Measurements from ENCODE around the gene ZSCAN9. TPM values are rescaled to one million over a fixed set of nuclear protein-coding genes. Genes with fewer than 3 reads are reported as not detected.

The ZSCAN9 gene
- total and polyA plus RNA-seq, 3 donors from 2014 or later: 36.5 to 39.6 (median 38.2) TPM

DNA sequence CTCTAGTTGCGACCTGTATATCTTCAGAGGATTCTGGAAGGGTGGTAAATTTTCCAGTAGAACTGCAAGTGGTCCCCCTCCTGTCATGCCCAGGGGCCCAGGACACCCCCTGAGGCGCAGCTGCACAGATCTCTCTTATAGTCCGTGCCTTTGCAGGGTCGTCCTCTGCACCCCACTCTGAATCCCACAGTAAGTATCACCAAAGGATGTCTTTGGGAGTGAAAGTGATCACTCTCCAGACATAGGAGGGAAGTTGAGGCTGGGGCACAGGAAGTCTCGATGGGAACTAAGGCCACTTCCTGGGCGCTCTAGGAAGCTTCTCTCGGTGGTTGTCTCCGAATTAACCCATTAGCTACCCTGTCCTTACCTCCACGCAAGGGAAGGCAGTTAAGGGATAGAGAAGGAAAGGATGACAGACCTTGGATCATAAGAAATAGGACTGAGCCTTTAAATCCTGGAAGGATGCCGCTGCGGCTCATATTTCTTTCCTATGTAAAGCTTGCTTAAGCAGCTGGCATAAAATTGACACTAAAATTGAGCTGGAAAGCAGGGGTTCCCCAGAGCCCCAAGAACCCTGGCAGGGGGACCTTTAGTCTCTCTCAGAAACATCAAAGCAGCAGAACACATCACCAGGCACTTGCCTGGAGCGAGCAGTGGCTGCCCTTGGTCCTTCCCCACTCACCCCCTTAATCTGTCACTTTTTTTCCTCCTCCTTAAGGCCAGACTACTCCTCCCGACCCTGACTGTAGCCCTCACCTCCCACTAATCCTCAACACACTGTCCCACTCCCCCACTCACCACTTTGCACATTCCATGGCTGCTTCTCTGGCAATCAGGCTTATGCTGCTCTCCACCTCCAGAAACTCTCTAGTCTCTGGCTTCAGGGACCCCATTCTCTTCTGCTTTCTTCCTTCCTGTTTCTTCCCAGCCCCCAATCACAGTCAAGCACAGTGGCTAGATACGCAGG lies 27.2 kb downstream of the ZSCAN9 start, which contains the start of gene ZKSCAN4:
Gene ZKSCAN4, minus strand, starts transcription at position 261 of the 967 bp plus-strand sequence. CDS start 289 bp downstream, outside the sequence.
- no peaks in the 10 kb centered on the region for H3K36me3 ChIP-seq (ENCODE audit: low read depth, missing control alignments)
- H3K27me3 ChIP-seq: no peaks in the 10 kb centered on the region
- H3K4me3 ChIP-seq: peak within 1 kb of the TSS; percentile 63 to 67
- H3K4me1 ChIP-seq: peaks cover 18% of the 10 kb centered on the region
- intact Hi-C loops (cut with DNase I; ENCODE audit: low total_unique reads): no loop called here
- TF ChIP-seq, protein P1, sequence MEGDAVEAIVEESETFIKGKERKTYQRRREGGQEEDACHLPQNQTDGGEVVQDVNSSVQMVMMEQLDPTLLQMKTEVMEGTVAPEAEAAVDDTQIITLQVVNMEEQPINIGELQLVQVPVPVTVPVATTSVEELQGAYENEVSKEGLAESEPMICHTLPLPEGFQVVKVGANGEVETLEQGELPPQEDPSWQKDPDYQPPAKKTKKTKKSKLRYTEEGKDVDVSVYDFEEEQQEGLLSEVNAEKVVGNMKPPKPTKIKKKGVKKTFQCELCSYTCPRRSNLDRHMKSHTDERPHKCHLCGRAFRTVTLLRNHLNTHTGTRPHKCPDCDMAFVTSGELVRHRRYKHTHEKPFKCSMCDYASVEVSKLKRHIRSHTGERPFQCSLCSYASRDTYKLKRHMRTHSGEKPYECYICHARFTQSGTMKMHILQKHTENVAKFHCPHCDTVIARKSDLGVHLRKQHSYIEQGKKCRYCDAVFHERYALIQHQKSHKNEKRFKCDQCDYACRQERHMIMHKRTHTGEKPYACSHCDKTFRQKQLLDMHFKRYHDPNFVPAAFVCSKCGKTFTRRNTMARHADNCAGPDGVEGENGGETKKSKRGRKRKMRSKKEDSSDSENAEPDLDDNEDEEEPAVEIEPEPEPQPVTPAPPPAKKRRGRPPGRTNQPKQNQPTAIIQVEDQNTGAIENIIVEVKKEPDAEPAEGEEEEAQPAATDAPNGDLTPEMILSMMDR (IDR thresholded peaks at IDR 0.05): no peak
- TF ChIP-seq POLR2A (IDR thresholded peaks at IDR 0.05): no peak
- H3K9me3 ChIP-seq: no peaks in the 10 kb centered on the region
- 4% methylated on average over 13 to 14 of the region's 14 CpGs for WGBS, 2 donors
- no peak within 1 kb of the TSS for H3K27ac ChIP-seq
- peak; percentile 89 for DNase-seq

DNA sequence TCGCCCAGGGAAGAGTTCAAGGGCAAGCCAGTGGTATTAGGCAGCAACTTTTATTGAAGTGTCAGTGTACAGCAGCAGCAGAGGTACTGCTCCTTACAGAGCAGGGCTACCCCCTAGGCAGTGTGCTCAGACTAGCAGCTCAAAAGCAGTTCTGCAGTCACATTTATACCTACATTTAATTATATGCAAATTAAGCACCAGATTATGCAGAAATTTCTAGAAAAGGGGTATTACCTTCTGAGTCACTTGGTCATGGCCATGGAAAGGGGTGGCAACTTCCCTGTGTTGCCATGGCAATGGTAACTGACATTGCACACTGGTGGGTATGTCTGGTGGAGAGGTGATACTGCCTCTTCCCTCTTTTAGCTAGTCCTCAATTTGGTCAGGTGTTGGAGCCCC lies 29.0 kb downstream of the ZSCAN9 start:
- intact Hi-C loops (cut with DNase I; ENCODE audit: low total_unique reads): no loop called here
- TF ChIP-seq POLR2A (IDR thresholded peaks at IDR 0.05): no peak
- TF ChIP-seq, protein P1 (IDR thresholded peaks at IDR 0.05): no peak
- H3K4me3 ChIP-seq: no peak overlapping the region
- no peak overlapping the region for H3K27ac ChIP-seq
- H3K36me3 ChIP-seq (ENCODE audit: low read depth, missing control alignments): no peaks in the 10 kb centered on the region
- WGBS, 2 donors: 77 to 81% methylated on average over 1 of the region's 1 CpG
- no peaks in the 10 kb centered on the region for H3K9me3 ChIP-seq
- peaks cover 18% of the 10 kb centered on the region for H3K4me1 ChIP-seq
- no peaks in the 10 kb centered on the region for H3K27me3 ChIP-seq
- DNase-seq: no peak

DNA sequence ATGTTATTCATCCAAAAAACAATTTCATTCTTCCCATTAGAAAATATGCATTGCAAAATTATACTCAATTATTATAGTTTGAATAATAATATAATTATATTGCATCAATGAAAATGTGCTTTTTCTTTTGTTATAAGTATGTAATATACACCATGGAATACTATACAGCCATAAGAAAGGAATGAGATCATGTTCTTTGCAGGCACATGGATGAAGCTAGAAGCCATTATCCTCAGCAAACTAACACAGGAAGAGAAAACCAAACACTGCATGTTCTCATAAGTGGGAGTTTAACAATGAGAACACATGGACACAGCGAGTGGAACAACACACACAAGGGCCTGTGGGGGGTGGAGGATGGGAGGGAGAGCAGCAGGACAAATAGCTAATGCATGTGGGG lies 32.0 kb downstream of the ZSCAN9 start:
- TF ChIP-seq, protein P1 (IDR thresholded peaks at IDR 0.05): no peak
- TF ChIP-seq POLR2A (IDR thresholded peaks at IDR 0.05): no peak
- Histone ChIP-seq H3K4me3 (no peak overlapping the region), H3K9me3 (no peaks in the 10 kb centered on the region), H3K27me3 (no peaks in the 10 kb centered on the region), H3K4me1 (peaks cover 14% of the 10 kb centered on the region), H3K27ac (no peak overlapping the region), H3K36me3 (ENCODE audit: low read depth, missing control alignments) (no peaks in the 10 kb centered on the region)
- WGBS, 2 donors: 0% methylated on average over 1 of the region's 1 CpG; no CpG with 5 or more reads in 1 of the 2 donors
- intact Hi-C loops (cut with DNase I; ENCODE audit: low total_unique reads): no loop called here
- no peak for DNase-seq

DNA sequence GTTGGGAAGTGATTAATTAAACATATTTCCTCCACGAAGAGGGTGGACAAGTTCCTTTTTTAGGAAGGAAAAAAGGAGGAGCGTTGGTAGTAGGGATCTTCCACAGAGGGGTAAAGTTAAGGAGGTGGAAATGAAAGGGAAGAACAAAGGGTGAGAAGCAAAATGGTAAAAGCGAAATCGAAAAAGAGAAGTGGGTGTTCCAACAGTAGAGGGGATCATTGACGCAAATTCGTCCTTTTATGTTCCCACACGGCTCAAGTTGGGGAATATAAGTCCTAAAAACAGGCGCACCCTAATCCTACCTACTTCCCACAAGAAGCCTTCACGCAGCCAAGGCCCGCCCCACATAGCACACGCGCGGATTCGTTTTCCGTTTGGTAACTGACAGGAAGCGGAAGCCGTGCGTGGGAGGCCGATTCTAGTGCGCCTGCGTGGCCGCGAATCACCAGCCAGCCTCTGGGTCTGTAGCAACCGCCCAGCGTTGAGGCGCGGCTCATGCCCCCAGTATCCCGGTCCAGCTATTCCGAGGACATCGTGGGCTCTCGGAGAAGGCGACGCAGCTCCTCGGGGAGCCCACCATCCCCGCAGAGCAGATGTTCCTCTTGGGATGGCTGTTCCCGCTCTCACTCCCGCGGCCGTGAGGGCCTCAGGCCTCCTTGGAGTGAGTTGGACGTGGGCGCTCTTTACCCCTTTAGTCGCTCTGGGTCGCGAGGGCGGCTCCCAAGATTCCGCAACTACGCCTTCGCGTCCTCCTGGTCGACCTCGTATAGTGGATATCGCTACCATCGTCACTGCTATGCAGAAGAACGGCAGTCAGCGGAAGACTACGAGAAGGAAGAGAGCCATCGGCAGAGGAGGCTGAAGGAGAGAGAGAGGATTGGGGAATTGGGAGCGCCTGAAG lies 34.1 kb downstream of the ZSCAN9 start, which contains the start of gene NKAPL:
Gene NKAPL, plus strand, starts transcription at position 421 of the 901 bp plus-strand sequence. Its CDS starts 75 bp downstream, at position 496.
- 9 to 20% methylated on average over 45 to 58 of the region's 58 CpGs for WGBS, 2 donors
- H3K36me3 ChIP-seq (ENCODE audit: low read depth, missing control alignments): no peaks in the 10 kb centered on the region
- peak within 1 kb of the TSS; percentile 54 to 63 for H3K4me3 ChIP-seq
- peak within 1 kb of the TSS; percentile 41 to 55 for H3K27ac ChIP-seq
- intact Hi-C loops (cut with DNase I; ENCODE audit: low total_unique reads): no loop called here
- TF ChIP-seq POLR2A (IDR thresholded peaks at IDR 0.05): no peak
- TF ChIP-seq, protein P1 (IDR thresholded peaks at IDR 0.05): no peak
- H3K4me1 ChIP-seq: peaks cover 5% of the 10 kb centered on the region
- H3K27me3 ChIP-seq: no peaks in the 10 kb centered on the region
- peak; percentile 88 for DNase-seq
- no peaks in the 10 kb centered on the region for H3K9me3 ChIP-seq

All from testis (tissue), 3 donors.